HG03103 (cell line): ENCODE results near the gene FAM53C.

ENCODE experiments used
- ATAC-seq: cut with Tn5 transposase; IDR thresholded peaks from one replicate; pipeline ENCODE4 v1.9.1; 2021; ENCODE audit warnings: low read depth; ENCODE audit not compliant: unreplicated experiment

Gene FAM53C

DNA sequence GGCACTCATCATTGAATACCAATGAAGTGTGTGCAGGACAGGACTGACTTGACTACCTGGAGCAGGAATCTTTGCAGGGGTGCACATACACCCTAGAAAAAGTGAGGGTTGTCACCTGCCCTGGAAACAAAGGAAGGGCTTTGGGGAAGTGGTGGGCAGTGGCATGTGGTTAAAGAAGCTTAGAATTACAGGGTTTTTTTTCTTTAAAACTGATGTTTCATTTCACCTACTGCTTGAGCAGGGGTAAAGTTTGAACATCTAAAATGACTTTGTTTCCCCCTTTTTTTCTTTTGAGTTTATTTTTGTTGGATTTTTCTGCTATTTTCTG lies 12.5 kb downstream of the FAM53C start:
- ATAC-seq: no peak

DNA sequence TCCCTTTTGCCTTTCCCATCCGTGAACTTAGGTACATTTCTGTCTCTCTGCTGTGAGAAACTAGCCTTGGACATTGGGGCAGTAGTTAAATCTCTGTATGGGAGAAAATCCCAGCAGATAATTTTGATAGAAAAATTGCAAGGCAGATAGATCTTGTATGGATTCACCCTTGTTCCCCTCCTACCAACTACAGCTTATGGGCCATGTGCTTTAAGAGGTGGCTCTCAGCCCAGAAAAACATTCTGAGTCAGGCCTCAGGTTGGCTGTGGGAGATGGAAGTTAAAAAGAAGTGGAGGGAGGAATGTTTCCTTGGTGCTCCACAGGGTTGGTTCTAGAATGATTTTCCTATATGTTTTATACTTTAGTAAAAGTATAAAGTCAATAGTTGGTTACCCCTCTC lies 13.0 kb downstream of the FAM53C start:
- ATAC-seq: no peak

DNA sequence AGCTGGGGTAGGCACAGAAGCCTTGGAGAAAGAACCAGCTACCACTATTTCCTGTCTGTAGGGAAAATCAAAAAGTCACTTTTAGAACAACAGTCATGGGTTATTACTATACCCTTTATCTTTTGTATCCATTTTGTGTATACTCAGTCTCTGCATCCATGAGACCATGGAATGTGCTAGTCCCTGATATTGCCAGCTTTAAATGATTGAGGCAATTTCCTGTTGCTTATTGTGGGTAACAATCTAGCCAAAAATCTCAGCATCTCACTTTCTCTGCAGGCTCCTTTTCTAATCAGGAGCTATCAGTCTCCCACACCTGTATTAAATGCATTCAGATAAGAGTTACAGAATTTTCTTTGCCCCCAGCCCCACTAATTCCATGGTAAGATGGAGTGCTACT lies 13.5 kb downstream of the FAM53C start:
- ATAC-seq: no peak

DNA sequence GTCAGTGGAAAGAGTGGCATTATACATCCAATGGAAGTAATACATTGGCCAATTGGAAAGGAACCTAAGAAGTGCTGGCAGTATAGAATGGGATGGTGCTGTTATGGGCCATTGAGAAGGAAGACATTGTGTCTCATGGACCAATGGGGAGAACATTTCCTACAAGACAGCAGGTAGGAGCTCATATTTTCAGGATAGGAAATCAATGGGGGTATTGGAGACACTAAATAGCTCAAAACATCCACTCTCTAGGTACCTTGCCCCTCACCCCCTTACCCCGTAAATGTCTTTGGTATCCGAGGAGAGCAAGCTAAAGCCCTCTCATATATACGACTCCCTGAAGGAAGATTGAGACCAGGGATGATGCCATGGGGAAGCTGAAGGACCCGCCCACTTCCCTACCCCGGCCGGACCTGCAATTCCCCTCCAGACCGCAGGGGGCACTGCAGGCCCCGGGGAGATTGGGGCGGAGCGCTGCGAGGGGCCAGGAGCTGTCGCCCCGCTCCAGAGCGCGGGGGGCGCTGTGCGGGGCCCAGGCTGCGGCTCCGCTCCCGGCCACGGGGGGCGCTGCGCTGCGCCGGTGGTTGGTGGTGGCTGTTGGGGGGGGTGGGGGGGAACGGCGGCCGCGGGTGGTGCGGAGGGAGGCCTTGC lies 14.1 kb downstream of the FAM53C start, which contains the start of gene KDM3B:
TSS of gene KDM3B (plus strand) at position 615 of the 651 bp plus-strand sequence. CDS start 111 bp downstream, outside the sequence.
- peak; percentile 60 for ATAC-seq

DNA sequence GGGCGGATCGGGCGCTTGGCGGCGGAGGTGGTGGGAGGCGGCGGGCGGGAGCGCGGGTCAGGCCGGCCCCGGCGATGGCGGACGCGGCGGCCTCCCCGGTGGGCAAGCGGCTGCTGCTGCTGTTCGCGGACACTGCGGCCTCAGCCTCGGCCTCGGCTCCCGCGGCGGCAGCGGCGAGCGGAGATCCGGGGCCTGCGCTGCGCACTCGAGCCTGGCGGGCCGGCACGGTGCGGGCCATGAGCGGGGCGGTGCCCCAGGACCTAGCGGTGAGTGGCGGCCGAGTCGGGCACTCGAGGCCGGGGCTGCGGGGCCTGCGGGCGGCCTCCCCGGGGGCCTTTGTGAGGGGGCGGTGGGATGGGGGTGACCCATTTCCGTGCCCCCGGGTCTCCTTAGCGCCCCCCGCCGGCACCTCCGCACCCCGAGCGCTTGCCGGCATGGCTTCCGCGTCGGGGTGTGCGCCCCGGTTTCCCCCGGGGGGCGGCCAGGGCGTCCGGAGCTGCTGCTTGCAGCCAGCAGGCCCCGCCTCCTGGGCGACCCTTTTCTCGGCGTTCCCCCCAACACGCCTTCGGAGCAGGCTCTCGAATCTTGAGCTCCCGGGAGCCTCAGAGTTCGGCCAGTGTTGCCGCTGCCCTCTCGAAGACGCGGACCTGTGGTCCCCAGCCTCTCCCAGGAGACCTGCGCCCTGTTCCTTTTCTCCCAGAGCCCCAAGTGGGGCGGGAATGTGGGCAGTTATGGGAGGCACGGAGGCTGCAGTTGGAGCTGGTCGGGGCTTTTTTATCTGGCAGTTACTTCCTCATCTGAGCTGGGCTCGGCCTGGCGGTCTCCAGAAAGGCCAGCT lies 14.9 kb downstream of the FAM53C start:
- ATAC-seq: peak; percentile 32

DNA sequence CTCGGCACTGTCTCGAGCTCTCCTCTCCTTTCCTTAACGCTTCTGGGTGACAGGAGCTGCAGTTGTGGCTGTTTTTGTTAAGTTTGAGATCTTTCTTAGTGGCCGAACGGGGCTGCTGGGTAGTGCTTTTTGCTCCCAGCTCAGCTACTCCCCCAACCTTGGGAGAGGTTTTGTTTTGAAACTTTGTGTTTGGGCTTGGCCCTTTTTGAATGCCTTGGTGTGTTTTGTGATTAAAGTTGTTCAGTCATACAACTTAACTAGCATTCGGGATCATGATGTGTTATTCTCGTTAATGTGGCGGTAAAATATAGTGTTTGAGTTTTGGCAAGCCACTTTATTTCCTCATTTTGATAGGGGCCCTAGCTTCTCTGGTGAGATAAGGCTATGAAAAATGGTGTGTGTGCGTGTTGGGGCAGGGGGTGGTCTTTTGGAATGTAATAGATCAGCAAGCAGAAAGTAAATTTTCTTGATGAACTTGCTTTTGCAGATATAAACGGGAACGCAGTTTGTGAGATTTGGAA lies 15.6 kb downstream of the FAM53C start:
- ATAC-seq: no peak

DNA sequence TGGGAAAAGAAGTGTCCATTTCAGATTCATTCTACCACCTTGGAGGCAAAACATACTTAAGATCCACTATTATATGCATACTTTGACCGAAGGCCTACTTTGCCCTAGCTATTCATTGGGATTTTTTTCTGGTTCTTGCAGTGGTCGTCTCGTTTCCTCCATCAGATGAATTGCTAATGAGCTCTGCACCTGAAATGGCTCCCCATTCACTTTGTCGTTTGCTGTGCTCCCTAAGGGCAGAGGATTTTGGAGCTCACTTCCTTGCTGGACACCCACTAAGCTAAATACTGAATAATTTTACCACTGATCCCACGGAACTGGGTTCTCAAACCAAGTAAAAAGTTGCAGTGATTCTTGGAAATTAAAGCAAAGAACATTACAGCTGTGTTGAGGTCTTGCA lies 16.3 kb downstream of the FAM53C start:
- no peak for ATAC-seq

DNA sequence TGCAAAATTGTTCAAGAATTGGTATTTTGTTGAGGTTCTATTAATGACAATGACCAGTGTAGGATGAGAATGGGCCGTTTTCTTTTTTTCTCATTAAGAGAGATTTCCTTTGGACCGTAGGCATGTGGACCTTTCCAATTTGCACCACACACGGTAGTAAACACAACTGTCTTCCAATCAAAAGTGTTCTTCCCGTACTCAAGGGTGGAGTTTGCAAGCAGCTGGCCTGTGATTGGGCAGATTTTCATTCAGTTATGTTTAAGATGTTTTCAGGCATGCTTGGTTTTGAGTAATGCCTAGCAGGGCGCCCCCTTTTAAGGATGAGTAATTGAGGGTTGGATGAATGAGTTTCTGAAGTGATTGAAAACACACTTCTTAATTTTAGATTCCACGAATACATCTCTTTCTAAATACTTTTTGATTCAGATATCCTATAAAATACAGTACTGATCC lies 16.9 kb downstream of the FAM53C start:
- ATAC-seq: peak; percentile 33

DNA sequence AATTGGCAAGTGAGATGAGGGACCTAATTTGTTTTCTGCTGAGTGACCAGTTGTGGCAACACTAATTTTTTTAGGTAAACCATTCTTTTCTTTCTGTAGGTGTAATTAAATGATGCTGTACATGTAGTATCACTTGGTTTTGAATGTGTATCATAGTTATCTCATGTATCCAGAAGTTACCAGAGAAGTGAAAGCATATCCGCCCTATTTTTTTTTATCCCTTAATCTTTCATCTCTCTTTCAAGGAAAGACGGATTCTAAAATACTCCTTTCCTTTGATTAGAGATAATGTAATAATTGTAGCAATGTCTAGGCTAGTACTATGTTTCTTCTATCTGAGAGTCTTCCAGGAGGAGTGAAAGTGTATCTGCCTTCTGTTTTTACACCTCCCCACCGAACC lies 21.6 kb downstream of the FAM53C start:
- no peak for ATAC-seq

DNA sequence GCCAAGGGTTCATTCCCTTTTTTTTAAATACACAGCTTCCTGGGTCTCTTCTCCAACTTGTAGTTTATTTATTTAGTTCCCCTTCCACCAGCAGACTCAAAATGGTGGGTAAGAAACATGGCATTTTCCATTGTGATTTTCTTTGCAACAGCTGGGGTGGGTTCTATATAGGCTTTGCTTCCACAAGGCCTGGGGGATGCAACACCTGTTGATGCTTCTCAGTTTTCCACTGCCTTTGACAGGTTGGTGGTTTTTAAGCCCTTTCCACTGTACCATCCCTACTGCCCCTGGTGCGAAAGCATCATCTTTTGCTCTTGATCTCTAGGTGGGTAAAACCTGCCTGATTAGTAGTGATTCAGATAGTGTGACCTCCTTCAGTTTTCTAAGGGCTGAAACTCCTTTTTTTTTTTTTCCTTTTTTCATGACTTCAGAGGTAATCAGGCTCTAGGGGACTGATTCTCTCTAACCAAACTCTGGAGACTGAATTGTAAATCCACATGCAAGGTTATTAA lies 22.9 kb downstream of the FAM53C start:
- ATAC-seq: no peak

DNA sequence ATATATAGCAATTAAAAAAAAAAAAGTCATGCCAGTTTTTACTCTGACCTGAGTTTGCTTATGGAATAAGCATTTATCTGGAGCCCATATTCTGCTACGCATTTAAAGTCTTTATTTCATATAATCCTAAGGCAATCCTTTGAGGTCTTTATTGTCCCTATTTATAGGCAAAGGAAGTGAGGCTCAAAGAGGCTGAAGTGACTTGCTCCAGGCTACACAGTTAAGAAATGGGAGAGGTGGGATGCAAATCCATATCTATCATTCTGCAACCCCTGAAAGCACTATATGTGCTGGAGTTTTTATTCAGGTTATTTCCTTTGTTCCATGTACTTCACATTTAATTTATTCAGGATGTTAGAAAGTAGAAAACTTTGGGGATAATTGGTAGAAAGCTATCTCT lies 26.5 kb downstream of the FAM53C start:
- no peak for ATAC-seq

DNA sequence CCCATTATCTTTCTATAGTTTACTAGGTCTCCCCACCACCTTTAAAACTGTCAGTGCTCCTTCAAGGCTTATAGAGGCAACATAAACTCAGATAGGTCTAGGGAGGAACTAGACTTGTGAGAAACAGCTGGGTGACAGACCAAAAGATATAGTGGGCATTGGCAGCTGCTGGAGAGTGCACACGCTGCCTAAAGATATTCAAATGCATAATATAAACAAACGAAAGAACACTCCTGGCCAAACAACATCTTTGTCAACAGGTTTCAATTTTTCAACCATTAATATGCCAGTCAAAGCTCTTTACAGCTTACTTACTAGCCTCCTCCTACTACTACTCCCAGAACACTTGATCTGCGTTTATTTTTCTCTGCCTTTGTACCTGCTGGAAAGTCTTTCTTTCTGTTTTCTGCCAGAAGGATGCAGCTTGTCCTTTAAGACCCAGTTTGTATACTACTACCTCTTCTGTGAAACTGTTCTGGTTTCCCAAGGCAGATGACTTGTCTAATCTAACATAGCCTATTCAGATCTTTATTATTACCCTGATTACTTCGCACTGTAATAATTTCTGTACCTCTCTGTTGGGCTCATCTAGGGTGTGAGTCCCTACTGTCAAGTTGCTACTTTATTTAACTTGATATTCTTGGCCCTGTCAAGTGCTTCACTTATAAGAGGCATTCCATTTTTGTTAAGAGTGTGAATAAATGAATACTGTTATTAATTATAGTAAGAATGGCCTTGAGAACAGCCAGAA lies 28.7 kb downstream of the FAM53C start:
- no peak for ATAC-seq

DNA sequence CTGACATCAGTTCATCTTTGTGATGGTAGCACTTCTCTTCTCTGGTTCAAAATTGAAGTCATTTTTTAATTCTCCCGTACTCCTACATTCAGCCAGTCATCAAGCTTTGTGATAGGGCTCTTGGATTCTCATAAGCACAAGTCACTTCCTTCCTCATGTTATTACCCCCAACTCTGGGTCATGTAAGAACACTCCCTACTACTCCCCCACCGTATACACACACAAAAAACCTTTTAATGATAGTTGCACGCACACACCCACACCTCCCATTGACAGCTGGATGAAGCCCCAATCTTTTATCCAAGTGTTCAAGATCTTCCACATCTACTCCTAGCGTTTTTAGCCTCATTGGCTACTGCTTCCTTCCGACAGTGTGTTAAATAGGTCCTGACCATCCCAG lies 31.2 kb downstream of the FAM53C start:
- no peak for ATAC-seq

DNA sequence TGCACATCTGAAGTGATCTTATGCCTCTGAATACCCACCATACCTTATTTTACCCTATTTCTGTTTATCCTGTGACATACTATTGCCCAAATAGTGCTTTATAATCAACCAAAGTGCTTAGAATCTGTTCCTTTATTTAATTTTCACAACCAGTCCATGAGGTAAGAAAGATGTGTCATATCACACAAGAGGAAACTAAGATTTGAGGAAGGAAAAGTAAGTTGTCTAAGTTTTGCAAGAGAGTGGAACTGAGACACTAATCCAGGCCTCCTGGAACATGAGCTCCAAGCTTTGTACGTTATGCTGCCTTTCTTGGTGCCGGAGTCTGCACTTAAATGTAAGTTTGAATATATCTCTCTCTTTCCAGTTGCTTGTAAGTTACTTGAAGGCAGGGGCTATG lies 31.6 kb downstream of the FAM53C start:
- no peak for ATAC-seq

DNA sequence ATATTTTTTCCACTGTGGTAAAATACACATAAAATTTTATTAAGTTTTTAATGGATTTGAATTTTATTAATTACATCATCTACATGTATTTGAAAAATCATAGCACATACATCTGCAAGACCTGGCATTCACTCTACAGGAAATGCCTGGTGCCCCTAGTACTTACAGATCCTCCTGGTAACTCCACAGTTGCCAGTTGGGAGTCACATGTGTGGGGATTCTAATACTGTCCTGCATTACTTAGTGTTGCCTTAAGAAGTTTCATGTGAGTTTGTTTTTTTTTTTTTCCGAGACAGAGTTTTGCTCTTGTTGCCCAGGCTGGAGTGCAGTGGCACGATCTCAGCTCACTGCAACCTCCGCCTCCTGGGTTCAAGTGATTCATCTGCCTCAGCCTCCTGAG lies 32.5 kb downstream of the FAM53C start:
- ATAC-seq: no peak

DNA sequence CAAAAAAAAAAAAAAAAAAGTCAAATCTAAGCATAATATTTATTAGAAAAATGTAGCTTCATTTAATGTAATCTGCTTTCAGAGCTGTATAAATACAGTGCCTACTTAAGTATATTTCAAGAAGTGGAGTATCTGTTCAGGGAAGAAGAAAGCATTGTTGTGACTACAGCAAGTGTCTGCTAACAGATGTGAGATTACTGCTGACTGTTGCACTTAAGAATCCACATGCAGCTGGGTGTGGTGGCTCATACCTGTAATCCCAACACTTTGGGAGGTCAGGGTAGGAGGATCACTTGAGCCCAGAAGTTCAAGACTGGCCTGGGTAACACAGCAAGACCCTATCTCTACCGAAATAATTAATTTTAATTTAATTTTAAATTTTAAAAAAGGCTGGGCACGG lies 33.4 kb downstream of the FAM53C start:
- ATAC-seq: no peak

DNA sequence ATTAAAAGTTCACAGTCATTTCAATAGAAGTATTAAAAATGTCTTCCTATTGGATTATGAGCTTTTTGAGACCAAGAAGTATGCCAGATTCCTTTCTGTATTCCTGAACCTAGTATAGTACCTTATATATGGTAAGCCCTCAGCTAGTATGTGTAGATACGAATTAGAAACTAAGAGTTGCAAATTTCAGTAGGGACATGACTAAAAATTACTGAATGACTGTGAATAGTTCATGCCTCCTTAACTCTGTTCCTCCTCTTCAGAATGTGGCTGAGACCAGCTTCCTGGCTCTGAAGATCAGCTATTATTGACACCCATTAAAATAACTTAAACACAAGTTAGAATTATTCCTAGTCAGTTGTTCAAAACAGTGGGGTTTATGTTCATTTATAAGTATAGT lies 34.2 kb downstream of the FAM53C start:
- no peak for ATAC-seq

DNA sequence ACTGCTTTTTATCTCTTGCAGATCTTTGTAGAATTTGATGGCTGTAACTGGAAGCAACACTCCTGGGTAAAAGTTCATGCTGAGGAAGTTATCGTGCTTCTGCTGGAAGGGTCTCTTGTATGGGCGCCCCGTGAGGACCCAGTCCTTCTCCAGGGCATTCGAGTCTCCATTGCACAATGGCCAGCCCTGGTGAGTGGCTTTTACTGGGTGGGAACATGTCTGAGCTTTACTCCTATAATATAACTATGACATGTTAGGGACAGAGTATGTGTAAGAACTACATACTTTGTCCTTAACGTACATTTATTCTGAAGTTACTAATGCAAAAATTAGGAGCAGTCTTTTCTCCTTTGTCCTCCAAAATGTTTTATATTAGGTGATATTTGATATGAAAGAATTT lies 34.6 kb downstream of the FAM53C start:
- ATAC-seq: no peak

DNA sequence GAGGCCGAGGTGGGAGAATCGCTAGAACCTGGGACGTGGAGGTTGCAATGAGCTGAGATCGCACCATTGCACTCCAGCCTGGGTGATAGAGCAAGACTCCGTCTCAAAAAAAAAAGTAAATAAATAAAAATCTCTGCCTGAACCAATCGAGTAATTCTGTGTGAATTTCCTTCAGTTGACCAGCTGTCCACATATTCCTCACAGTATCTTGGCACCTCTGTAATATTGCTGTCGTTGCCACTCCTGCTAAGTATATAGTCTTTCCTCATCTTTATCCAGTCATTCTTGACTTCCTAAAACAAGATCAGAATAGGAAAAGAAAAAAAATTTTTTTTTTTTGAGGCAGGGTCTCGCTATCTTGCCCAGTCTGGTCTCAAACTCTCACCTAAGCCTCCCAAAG lies 44.3 kb downstream of the FAM53C start:
- no peak for ATAC-seq

DNA sequence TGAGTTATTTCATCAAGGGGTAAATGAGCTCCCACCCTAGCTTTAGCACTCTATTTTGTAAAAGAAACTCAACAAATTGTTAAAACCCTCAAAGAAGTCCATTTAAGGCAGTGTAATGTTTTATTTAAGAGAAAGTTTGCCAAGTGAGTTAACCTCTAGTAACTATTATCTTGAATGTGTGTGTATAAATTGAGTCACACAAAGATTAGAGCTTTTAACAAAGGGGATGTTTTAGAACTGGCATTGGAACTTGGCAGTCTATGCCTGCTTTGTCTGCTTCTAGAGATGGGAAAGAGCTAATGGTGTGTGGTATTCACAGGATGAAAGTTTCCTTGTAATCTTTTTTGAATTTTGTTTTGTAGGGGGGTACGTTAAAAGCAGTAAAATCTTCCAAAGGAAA lies 47.6 kb downstream of the FAM53C start:
- ATAC-seq: no peak

DNA sequence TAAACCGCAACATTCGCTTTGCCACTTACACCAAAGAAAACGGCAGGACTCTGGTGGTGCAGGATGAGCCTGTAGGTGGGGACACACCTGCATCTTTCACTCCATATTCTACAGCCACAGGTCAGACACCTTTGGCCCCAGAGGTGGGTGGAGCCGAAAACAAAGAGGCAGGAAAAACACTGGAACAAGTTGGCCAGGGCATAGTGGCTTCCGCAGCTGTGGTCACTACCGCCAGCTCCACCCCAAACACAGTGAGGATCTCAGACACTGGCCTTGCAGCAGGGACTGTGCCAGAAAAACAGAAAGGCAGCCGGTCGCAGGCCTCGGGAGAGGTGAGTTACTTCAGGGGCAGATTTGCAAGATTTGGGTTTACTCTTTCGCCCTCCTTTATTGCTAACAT lies 48.2 kb downstream of the FAM53C start:
- ATAC-seq: no peak
